ENCODE data around the gene RAI1. TPM values are rescaled to one million over a fixed set of nuclear protein-coding genes. Genes with fewer than 3 reads are reported as not detected.

Gene RAI1
- polyA plus RNA-seq, 2 of the 4 experiments (the other 2 are of a cell fraction) = 3.5 to 23.8 TPM

DNA sequence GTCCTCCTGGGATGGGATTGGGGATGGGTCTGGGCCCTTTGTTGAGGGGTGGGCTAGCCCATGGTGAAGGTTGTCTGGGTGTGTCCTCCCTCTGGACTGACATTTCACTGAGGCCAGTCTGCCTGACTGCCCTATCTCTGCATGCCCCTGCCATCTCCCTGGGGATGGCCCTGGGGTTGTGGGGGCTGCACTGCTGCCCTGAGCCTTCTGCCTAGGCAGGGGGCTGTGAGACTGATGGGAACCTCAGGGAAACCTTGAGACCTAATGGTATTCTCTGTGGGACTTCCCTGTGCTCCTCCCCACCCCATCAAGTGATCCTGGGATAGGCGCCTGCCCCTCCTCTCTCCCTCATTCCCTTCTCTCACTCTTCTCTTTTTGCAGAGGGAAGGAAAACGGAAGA, 19.9 kb downstream of the RAI1 start (continued):
- TF ChIP-seq, protein P1, sequence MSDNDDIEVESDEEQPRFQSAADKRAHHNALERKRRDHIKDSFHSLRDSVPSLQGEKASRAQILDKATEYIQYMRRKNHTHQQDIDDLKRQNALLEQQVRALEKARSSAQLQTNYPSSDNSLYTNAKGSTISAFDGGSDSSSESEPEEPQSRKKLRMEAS (IDR thresholded peaks at IDR 0.05) = no peak
- TF ChIP-seq HEYL (CRISPR knock-in tag; IDR thresholded peaks at IDR 0.05) (no peak), HOXB5 (CRISPR knock-in tag; IDR thresholded peaks at IDR 0.05) (no peak), GATA3 (IDR thresholded peaks at IDR 0.05; ENCODE audit: borderline replicate concordance) (no peak), MAZ (IDR thresholded peaks at IDR 0.05; ENCODE audit: borderline replicate concordance, low read depth, low read length) (no peak)

- H3K4me1 ChIP-seq = peaks cover 60% of the 10 kb centered on the region
Measured at GRCh38 chr17:17701658-17702057, 20.4 kb downstream of the RAI1 start.

GRCh38 chr17:17702449-17703139, 21.3 kb downstream of the RAI1 start:
- no peak overlapping the region for H3K4me3 ChIP-seq
- no peak for DNase-seq (ENCODE audit: low read depth in 1 of 2, low spot score in 1 of 2)
- TF ChIP-seq FOSL2 (IDR thresholded peaks at IDR 0.05) = no peak
- TF ChIP-seq FOSL2 (CRISPR knock-in tag; IDR thresholded peaks at IDR 0.05) = no peak
- TF ChIP-seq BCL3 (IDR thresholded peaks at IDR 0.05) = no peak
- no peak for TF ChIP-seq EHF (CRISPR knock-in tag; IDR thresholded peaks at IDR 0.05)
- TF ChIP-seq EP300 (IDR thresholded peaks at IDR 0.05) = no peak
- TF ChIP-seq USF2 (IDR thresholded peaks at IDR 0.05) = no peak
- no peak for TF ChIP-seq SREBF2 (IDR thresholded peaks at IDR 0.05)
- TF ChIP-seq HDAC2 (IDR thresholded peaks at IDR 0.05) = no peak
- TF ChIP-seq JUN (IDR thresholded peaks at IDR 0.05) = no peak
- no peak for TF ChIP-seq ATOH8 (CRISPR knock-in tag; IDR thresholded peaks at IDR 0.05; ENCODE audit: low read depth)
- no peak for TF ChIP-seq RCOR1 (IDR thresholded peaks at IDR 0.05; ENCODE audit: low read depth, low read length)
- TF ChIP-seq FOSB (CRISPR knock-in tag; IDR thresholded peaks at IDR 0.05) = no peak
- TF ChIP-seq, protein P2, sequence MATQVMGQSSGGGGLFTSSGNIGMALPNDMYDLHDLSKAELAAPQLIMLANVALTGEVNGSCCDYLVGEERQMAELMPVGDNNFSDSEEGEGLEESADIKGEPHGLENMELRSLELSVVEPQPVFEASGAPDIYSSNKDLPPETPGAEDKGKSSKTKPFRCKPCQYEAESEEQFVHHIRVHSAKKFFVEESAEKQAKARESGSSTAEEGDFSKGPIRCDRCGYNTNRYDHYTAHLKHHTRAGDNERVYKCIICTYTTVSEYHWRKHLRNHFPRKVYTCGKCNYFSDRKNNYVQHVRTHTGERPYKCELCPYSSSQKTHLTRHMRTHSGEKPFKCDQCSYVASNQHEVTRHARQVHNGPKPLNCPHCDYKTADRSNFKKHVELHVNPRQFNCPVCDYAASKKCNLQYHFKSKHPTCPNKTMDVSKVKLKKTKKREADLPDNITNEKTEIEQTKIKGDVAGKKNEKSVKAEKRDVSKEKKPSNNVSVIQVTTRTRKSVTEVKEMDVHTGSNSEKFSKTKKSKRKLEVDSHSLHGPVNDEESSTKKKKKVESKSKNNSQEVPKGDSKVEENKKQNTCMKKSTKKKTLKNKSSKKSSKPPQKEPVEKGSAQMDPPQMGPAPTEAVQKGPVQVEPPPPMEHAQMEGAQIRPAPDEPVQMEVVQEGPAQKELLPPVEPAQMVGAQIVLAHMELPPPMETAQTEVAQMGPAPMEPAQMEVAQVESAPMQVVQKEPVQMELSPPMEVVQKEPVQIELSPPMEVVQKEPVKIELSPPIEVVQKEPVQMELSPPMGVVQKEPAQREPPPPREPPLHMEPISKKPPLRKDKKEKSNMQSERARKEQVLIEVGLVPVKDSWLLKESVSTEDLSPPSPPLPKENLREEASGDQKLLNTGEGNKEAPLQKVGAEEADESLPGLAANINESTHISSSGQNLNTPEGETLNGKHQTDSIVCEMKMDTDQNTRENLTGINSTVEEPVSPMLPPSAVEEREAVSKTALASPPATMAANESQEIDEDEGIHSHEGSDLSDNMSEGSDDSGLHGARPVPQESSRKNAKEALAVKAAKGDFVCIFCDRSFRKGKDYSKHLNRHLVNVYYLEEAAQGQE (IDR thresholded peaks at IDR 0.05) = no peak
- no peak for TF ChIP-seq ZNF302 (CRISPR knock-in tag; IDR thresholded peaks at IDR 0.05)
- 72% methylated on average over 10 of the region's 10 CpGs for WGBS (ENCODE audit: missing lambda C conversion rate)
- no peaks in the 10 kb centered on the region for H3K9me3 ChIP-seq
- no peak for FAIRE-seq
- POLR2A ChIA-PET = no interaction called here
- no peak for ATAC-seq
- peaks cover 54% of the 10 kb centered on the region for H3K4me1 ChIP-seq
- CTCF ChIA-PET = interaction anchor here (1.3 kb wide), 1 partner anchor 22 kb away, joined by 3 read pairs; the partner anchor contains the start of gene RAI1
- H3K4me2 ChIP-seq = peak overlapping the region; percentile 19; the same call in 2 of the 3 replicates
- peak overlapping the region in 1 of 2 experiments; percentile 48; a peak in 4 of 6 replicates for H3K27ac ChIP-seq

More at GRCh38 chr17:17701658-17702057, 20.4 kb downstream of the RAI1 start:
- WGBS (ENCODE audit: missing lambda C conversion rate) = 93% methylated on average over 5 of the region's 5 CpGs
- H3K4me2 ChIP-seq = no peak overlapping the region
- no peaks in the 10 kb centered on the region for H3K9me3 ChIP-seq
- TF ChIP-seq ZSCAN20 (CRISPR knock-in tag; IDR thresholded peaks at IDR 0.05) = no peak
- H3K4me3 ChIP-seq = no peak overlapping the region
- CTCF ChIA-PET = interaction anchor here (0.6 to 1.3 kb wide), 2 partner anchors 21 to 43 kb away, joined by 3 read pairs; partner anchors contain the start of gene RAI1
- FAIRE-seq (no peak), ATAC-seq (0 out of 6 replicates have a peak, but pooled peaks of 1 of the 2 experiments have one; percentile 9), DNase-seq (ENCODE audit: low read depth in 1 of 2, low spot score in 1 of 2) (no peak)
- POLR2A ChIA-PET = no interaction called here
- peak overlapping the region in 1 of 2 experiments; percentile 48; a peak in 1 of 6 replicates for H3K27ac ChIP-seq

Data from A549 (cell line).